ENCODE measurements around the gene STX16.

GRCh38 chr20:58636396-58636982, 14.6 kb upstream of the STX16 start:
- TF ChIP-seq, protein P1, sequence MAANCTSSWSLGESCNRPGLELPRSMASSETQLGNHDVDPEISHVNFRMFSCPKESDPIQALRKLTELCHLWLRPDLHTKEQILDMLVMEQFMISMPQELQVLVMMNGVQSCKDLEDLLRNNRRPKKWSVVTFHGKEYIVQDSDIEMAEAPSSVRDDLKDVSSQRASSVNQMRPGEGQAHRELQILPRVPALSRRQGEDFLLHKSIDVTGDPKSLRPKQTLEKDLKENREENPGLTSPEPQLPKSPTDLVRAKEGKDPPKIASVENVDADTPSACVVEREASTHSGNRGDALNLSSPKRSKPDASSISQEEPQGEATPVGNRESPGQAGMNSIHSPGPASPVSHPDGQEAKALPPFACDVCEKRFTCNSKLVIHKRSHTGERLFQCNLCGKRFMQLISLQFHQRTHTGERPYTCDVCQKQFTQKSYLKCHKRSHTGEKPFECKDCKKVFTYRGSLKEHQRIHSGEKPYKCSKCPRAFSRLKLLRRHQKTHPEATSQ (CRISPR knock-in tag; IDR thresholded peaks at IDR 0.05; ENCODE audit: borderline replicate concordance), result no peak
- TF ChIP-seq, protein P2, sequence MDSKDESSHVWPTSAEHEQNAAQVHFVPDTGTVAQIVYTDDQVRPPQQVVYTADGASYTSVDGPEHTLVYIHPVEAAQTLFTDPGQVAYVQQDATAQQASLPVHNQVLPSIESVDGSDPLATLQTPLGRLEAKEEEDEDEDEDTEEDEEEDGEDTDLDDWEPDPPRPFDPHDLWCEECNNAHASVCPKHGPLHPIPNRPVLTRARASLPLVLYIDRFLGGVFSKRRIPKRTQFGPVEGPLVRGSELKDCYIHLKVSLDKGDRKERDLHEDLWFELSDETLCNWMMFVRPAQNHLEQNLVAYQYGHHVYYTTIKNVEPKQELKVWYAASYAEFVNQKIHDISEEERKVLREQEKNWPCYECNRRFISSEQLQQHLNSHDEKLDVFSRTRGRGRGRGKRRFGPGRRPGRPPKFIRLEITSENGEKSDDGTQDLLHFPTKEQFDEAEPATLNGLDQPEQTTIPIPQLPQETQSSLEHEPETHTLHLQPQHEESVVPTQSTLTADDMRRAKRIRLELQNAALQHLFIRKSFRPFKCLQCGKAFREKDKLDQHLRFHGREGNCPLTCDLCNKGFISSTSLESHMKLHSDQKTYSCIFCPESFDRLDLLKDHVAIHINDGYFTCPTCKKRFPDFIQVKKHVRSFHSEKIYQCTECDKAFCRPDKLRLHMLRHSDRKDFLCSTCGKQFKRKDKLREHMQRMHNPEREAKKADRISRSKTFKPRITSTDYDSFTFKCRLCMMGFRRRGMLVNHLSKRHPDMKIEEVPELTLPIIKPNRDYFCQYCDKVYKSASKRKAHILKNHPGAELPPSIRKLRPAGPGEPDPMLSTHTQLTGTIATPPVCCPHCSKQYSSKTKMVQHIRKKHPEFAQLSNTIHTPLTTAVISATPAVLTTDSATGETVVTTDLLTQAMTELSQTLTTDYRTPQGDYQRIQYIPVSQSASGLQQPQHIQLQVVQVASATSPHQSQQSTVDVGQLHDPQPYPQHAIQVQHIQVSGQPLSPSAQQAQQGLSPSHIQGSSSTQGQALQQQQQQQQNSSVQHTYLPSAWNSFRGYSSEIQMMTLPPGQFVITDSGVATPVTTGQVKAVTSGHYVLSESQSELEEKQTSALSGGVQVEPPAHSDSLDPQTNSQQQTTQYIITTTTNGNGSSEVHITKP (CRISPR knock-in tag; IDR thresholded peaks at IDR 0.05; ENCODE audit: low read depth), result no peak
- TF ChIP-seq HNRNPUL1 (IDR thresholded peaks at IDR 0.05; ENCODE audit: low read depth, low read length) (no peak), RAD21 (CRISPR knock-in tag; IDR thresholded peaks at IDR 0.05) (no peak), MAZ (IDR thresholded peaks at IDR 0.05; ENCODE audit: borderline replicate concordance, low read depth, low read length) (no peak), MAZ (CRISPR knock-in tag; IDR thresholded peaks at IDR 0.05; ENCODE audit: low read depth) (no peak), SMARCE1 (IDR thresholded peaks at IDR 0.05; ENCODE audit: borderline replicate concordance) (no peak), POLR2AphosphoS5 (IDR thresholded peaks at IDR 0.05; ENCODE audit: low read depth, low read length) (no peak)
- TF ChIP-seq, protein P3, sequence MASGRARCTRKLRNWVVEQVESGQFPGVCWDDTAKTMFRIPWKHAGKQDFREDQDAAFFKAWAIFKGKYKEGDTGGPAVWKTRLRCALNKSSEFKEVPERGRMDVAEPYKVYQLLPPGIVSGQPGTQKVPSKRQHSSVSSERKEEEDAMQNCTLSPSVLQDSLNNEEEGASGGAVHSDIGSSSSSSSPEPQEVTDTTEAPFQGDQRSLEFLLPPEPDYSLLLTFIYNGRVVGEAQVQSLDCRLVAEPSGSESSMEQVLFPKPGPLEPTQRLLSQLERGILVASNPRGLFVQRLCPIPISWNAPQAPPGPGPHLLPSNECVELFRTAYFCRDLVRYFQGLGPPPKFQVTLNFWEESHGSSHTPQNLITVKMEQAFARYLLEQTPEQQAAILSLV (CRISPR knock-in tag; IDR thresholded peaks at IDR 0.05; ENCODE audit: borderline replicate concordance), result no peak
- TF ChIP-seq, protein P4, sequence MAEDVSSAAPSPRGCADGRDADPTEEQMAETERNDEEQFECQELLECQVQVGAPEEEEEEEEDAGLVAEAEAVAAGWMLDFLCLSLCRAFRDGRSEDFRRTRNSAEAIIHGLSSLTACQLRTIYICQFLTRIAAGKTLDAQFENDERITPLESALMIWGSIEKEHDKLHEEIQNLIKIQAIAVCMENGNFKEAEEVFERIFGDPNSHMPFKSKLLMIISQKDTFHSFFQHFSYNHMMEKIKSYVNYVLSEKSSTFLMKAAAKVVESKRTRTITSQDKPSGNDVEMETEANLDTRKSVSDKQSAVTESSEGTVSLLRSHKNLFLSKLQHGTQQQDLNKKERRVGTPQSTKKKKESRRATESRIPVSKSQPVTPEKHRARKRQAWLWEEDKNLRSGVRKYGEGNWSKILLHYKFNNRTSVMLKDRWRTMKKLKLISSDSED (CRISPR knock-in tag; IDR thresholded peaks at IDR 0.05), result no peak
